ENCODE data around the gene GLI3.

GRCh38 chr7:41971640-41972187 is 265.3 kb downstream of the GLI3 start:
- TF ChIP-seq, protein P1, sequence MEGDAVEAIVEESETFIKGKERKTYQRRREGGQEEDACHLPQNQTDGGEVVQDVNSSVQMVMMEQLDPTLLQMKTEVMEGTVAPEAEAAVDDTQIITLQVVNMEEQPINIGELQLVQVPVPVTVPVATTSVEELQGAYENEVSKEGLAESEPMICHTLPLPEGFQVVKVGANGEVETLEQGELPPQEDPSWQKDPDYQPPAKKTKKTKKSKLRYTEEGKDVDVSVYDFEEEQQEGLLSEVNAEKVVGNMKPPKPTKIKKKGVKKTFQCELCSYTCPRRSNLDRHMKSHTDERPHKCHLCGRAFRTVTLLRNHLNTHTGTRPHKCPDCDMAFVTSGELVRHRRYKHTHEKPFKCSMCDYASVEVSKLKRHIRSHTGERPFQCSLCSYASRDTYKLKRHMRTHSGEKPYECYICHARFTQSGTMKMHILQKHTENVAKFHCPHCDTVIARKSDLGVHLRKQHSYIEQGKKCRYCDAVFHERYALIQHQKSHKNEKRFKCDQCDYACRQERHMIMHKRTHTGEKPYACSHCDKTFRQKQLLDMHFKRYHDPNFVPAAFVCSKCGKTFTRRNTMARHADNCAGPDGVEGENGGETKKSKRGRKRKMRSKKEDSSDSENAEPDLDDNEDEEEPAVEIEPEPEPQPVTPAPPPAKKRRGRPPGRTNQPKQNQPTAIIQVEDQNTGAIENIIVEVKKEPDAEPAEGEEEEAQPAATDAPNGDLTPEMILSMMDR (IDR thresholded peaks at IDR 0.05): no peak
- TF ChIP-seq EZH2phosphoT487 (IDR thresholded peaks at IDR 0.05): no peak
- TF ChIP-seq EZH2 (IDR thresholded peaks at IDR 0.05): no peak

All from neural progenitor cell (in vitro differentiated cells).